H1 (cell line): ENCODE results near the gene LGR4. TPM values are rescaled to one million over a fixed set of nuclear protein-coding genes. Genes with fewer than 3 reads are reported as not detected.

Experiments used
- CTCF ChIA-PET: fragments of 300-600 bp; sonication (Branson Sonifier 250); formaldehyde crosslinking; loops from one replicate; lab custom pipeline; 2021; ENCODE audit not compliant: partially characterized antibody; lab: Charles Lee
- POLR2A ChIA-PET: fragments of 300-600 bp; sonication (Branson Sonifier 250); formaldehyde crosslinking; loops from one replicate; lab custom pipeline; 2021; ENCODE audit warnings: inconsistent platforms; ENCODE audit not compliant: partially characterized antibody; lab: Charles Lee
- DNase-seq, 2 experiments: peaks; one replicate each; pipeline versions ENCODE4 v3.0.0 to v3.0.0-alpha.2; 2010 to 2022; ENCODE audit warnings: low spot score in 2 of 2, low read depth in 1 of 2, mixed read lengths in 1 of 2
- FAIRE-seq: peaks from 2 replicates; lab custom pipeline; 2011; peaks lifted over from hg19 to GRCh38; lab: Jason Lieb, UNC
- H2AFZ ChIP-seq: 2 replicates; pipeline ENCODE4 v1.8.1; 2012; ENCODE audit warnings: low read length, inconsistent platforms
- H2AK5ac ChIP-seq: 2 replicates; pipeline ENCODE4 v1.6.1; 2013; ENCODE audit warnings: low read depth, low read length
- H2BK120ac ChIP-seq: replicated peaks from 2 replicates; pipeline ENCODE3; 2013; ENCODE audit warnings: low read depth, low read length, inconsistent platforms
- H2BK12ac ChIP-seq: 2 replicates; pipeline ENCODE4 v1.6.1; 2013; ENCODE audit warnings: low read depth, low read length
- H2BK15ac ChIP-seq: 2 replicates; pipeline ENCODE4 v1.6.1; 2013; ENCODE audit warnings: low read length
- H2BK20ac ChIP-seq: 2 replicates; pipeline ENCODE4 v1.6.1; 2013; ENCODE audit warnings: low read length
- H2BK5ac ChIP-seq: 2 replicates; pipeline ENCODE4 v1.6.1; 2013; ENCODE audit warnings: low read depth, low read length
- H3K14ac ChIP-seq: 2 replicates; pipeline ENCODE4 v1.6.1; 2013; ENCODE audit warnings: inconsistent platforms; ENCODE audit not compliant: insufficient read length
- H3K18ac ChIP-seq: 2 replicates; pipeline ENCODE4 v1.6.1; 2013; ENCODE audit warnings: low read length; ENCODE audit errors: extremely low read depth
- H3K23ac ChIP-seq: 2 replicates; pipeline ENCODE4 v1.6.1; 2013; ENCODE audit warnings: inconsistent platforms; ENCODE audit not compliant: insufficient read length
- H3K23me2 ChIP-seq: 2 replicates; pipeline ENCODE4 v1.6.1; 2013; ENCODE audit warnings: low read depth, low read length
- H3K27ac ChIP-seq: 2 replicates; pipeline ENCODE4 v1.6.1; 2011; ENCODE audit warnings: low read depth, low read length, inconsistent platforms
- H3K27me3 ChIP-seq, 4 experiments: replicated peaks in 1 of 4; 1 replicate in 1 of 4; 2 replicates in 3 of 4; pipeline versions ENCODE4 v1.6.1 to v1.8.1; 2011 to 2013; ENCODE audit warnings: low read length in 3 of 4, mild to moderate bottlenecking in 3 of 4, inconsistent platforms in 2 of 4, mixed read lengths in 2 of 4, moderate library complexity in 1 of 4; ENCODE audit not compliant: control insufficient read depth in 3 of 4, insufficient read depth in 3 of 4; ENCODE audit errors: extremely low read depth in 1 of 4
- H3K36me3 ChIP-seq, 4 experiments: 2 replicates each; pipeline versions ENCODE4 v1.6.1 to v1.8.1; 2011 to 2013; ENCODE audit warnings: mild to moderate bottlenecking in 4 of 4, low read length in 3 of 4, moderate library complexity in 2 of 4, control low read depth in 1 of 4, inconsistent platforms in 1 of 4; ENCODE audit not compliant: insufficient read depth in 4 of 4, control insufficient read depth in 2 of 4
- H3K4ac ChIP-seq: replicated peaks from 2 replicates; pipeline ENCODE3; 2013; ENCODE audit warnings: low read length, low read depth, mixed read lengths, inconsistent platforms; ENCODE audit not compliant: insufficient read length
- H3K4me1 ChIP-seq, 4 experiments: replicated peaks in 1 of 4; 1 replicate in 1 of 4; 2 replicates in 3 of 4; pipeline versions ENCODE4 v1.6.1 to v1.8.1; 2011 to 2013; ENCODE audit warnings: low read length in 3 of 4, inconsistent platforms in 2 of 4, mixed read lengths in 1 of 4; ENCODE audit not compliant: insufficient read depth in 4 of 4, control insufficient read depth in 3 of 4
- H3K4me2 ChIP-seq, 2 experiments: 2 replicates each; pipeline versions ENCODE4 v1.6.1 to v1.8.1; 2011 to 2013; ENCODE audit warnings: low read depth in 2 of 2, low read length in 2 of 2, control low read depth in 1 of 2, inconsistent platforms in 1 of 2, mild to moderate bottlenecking in 1 of 2; ENCODE audit not compliant: insufficient read depth in 1 of 2
- H3K4me3 ChIP-seq, 4 experiments: fragments of 200-600, 300-600 bp in 1 of 4; sonication (generic), shearing (Covaris generic), sonication (Bioruptor Twin) in 1 of 4; 2 replicates each; pipeline versions ENCODE4 v1.5.1 to v1.8.1; 2011 to 2016; ENCODE audit warnings: low read length in 4 of 4, low read depth in 3 of 4, control low read depth in 2 of 4, inconsistent platforms in 2 of 4, mild to moderate bottlenecking in 2 of 4, mixed read lengths in 1 of 4, moderate library complexity in 1 of 4; ENCODE audit not compliant: insufficient read depth in 2 of 4; ENCODE audit errors: extremely low read depth in 1 of 4
- H3K56ac ChIP-seq: replicated peaks from 2 replicates; pipeline ENCODE3; 2013; ENCODE audit warnings: low read depth, mild to moderate bottlenecking, mixed read lengths, low read length, inconsistent platforms; ENCODE audit not compliant: insufficient read length
- H3K79me1 ChIP-seq: 2 replicates; pipeline ENCODE4 v1.6.1; 2013; ENCODE audit warnings: low read depth, low read length, control low read depth
- H3K79me2 ChIP-seq, 2 experiments: 2 replicates each; pipeline versions ENCODE4 v1.6.1 to v1.8.1; 2012 to 2013; ENCODE audit warnings: low read length in 2 of 2, mild to moderate bottlenecking in 2 of 2, inconsistent platforms in 1 of 2; ENCODE audit not compliant: insufficient read depth in 2 of 2, control insufficient read depth in 1 of 2
- H3K9ac ChIP-seq, 4 experiments: replicated peaks in 1 of 4; 1 replicate in 1 of 4; 2 replicates in 3 of 4; pipeline versions ENCODE4 v1.6.1 to v1.8.1; 2011 to 2013; ENCODE audit warnings: low read depth in 3 of 4, low read length in 3 of 4, control low read depth in 2 of 4, mild to moderate bottlenecking in 2 of 4, moderate library complexity in 2 of 4, inconsistent platforms in 1 of 4; ENCODE audit errors: extremely low read depth in 1 of 4
- H3K9me3 ChIP-seq, 2 experiments: 2 replicates each; pipeline versions ENCODE4 v1.6.1 to v1.8.1; 2012 to 2013; ENCODE audit warnings: mild to moderate bottlenecking in 2 of 2, moderate library complexity in 2 of 2, control low read depth in 1 of 2, inconsistent platforms in 1 of 2, low read depth in 1 of 2, low read length in 1 of 2, mixed read lengths in 1 of 2; ENCODE audit not compliant: insufficient read depth in 2 of 2
- H4K20me1 ChIP-seq, 2 experiments: replicated peaks in 1 of 2; 2 replicates each; pipeline versions ENCODE3 to v1.8.1; 2011 to 2013; ENCODE audit warnings: inconsistent platforms in 2 of 2, low read length in 2 of 2, mild to moderate bottlenecking in 1 of 2; ENCODE audit not compliant: insufficient read depth in 2 of 2, control insufficient read depth in 1 of 2
- H4K5ac ChIP-seq: 2 replicates; pipeline ENCODE4 v1.6.1; 2013; ENCODE audit warnings: low read length, low read depth, mixed read lengths, inconsistent platforms; ENCODE audit not compliant: insufficient read length
- H4K8ac ChIP-seq: 2 replicates; pipeline ENCODE4 v1.8.0; 2013; ENCODE audit warnings: mild to moderate bottlenecking, moderate library complexity, low read length, inconsistent platforms; ENCODE audit not compliant: insufficient read depth; ENCODE audit errors: extremely low read depth
- H4K91ac ChIP-seq: replicated peaks from 2 replicates; pipeline ENCODE3; 2013; ENCODE audit warnings: low read length, mixed read lengths, inconsistent platforms; ENCODE audit not compliant: insufficient read length
- CTBP2 ChIP-seq: IDR thresholded peaks from 2 replicates; pipeline ENCODE4 v1.7.0; 2011; ENCODE audit warnings: borderline replicate concordance, mild to moderate bottlenecking, moderate library complexity, mixed read lengths, low read length; ENCODE audit not compliant: insufficient read depth, insufficient read length
- MAFK ChIP-seq: IDR thresholded peaks from 2 replicates; pipeline ENCODE4 v1.6.1; 2012; ENCODE audit warnings: low read depth, mild to moderate bottlenecking, improper control_type of control experiment, low read length
- RFX5 ChIP-seq: IDR thresholded peaks from 2 replicates; pipeline ENCODE4 v1.6.1; 2011; ENCODE audit warnings: low read depth, low read length, improper control_type of control experiment, borderline replicate concordance
- polyA plus RNA-seq, 7 experiments: library from polyadenylated mRNA; depleted of rRNA in 3 of 7; stranded (reverse) in 5 of 7; unstranded in 2 of 7; fragments of >200 nt in 5 of 7; fragments of 200-250 nt in 2 of 7; gene quantifications; 1 replicate in 5 of 7; 2 replicates in 1 of 7; 4 replicates in 1 of 7; pipeline versions ENCODE4 v1.2.1 to v1.2.3, GENCODE V29; 2011 to 2013; ENCODE audit warnings: missing spikeins in 2 of 7, mixed read lengths in 2 of 7
- total RNA-seq: library from RNA; stranded (reverse); fragmentation: NEBNext Ultra II Directional; extraction: Animal tissue kit (Norgen Biotek cat#: 25700); gene quantifications from 2 replicates; pipeline ENCODE4 v1.2.1, GENCODE V29; 2021

LGR4 gene
- total and polyA plus RNA-seq, 2 of the 8 experiments (the other 6 are each of a cell fraction or from before 2014, with no cell fraction given) = 26.6 to 61.7 TPM

DNA sequence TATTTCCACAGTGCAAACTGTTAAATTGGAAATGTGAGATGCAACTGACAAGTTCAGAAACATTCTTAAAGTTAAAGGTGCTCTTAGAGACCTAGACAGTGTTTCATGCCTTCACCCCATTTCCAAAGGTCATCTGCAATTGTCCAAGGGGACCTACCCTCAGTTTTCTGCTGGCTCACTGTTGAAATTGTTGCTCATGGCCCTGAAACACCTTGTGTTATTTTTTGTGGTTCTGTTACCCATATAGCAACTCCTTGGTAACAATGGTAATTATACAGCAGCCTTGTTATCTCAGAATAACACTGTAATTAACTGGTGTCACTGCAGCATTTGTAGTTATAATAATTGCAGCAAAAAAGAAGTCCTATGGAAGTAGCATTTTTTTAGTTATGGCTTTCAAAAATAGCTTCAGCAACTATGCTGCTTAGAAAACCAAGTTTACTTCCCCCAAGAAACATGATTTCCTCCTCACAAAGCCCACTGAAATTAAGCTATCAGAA, 60.3 kb downstream of the LGR4 start:
- Histone ChIP-seq H3K18ac (no peak overlapping the region), H3K56ac (no peak overlapping the region), H3K27me3 (no peaks in the 10 kb centered on the region), H3K36me3 (peaks cover 0 to 38% (median 1%) of the 10 kb centered on the region in 4 experiments; a peak in 2 of 8 replicates), H2BK15ac (no peak overlapping the region), H2AFZ (no peak overlapping the region), H3K79me1 (peaks cover 3% of the 10 kb centered on the region; the same call in 1 of the 2 replicates), H3K27ac (no peak overlapping the region), H3K4ac (no peak overlapping the region), H3K9me3 (no peaks in the 10 kb centered on the region), H2BK20ac (no peak overlapping the region), H3K9ac (no peak overlapping the region), H3K4me1 (peaks cover 0 to 7% (median 2%) of the 10 kb centered on the region in 4 experiments; a peak in 2 of 7 replicates), H4K8ac (no peak overlapping the region), H4K20me1 (peaks cover 5 to 7% of the 10 kb centered on the region in 2 experiments), H3K4me2 (no peak overlapping the region), H4K5ac (no peak overlapping the region), H2AK5ac (no peak overlapping the region), H3K4me3 (no peak overlapping the region), H3K14ac (no peak overlapping the region), H2BK5ac (no peak overlapping the region), H4K91ac (no peak overlapping the region), H2BK120ac (no peak overlapping the region), H2BK12ac (no peak overlapping the region), H3K79me2 (peaks cover 0 to 70% of the 10 kb centered on the region in 2 experiments; a peak in 3 of 4 replicates), H3K23me2 (no peaks in the 10 kb centered on the region), H3K23ac (no peak overlapping the region)
- POLR2A ChIA-PET = interaction anchor here (1.2 to 1.4 kb wide), 2 partner anchors 12 to 18 kb away, joined by 3 read pairs; no protein-coding TSS in a partner anchor
- no peak for FAIRE-seq
- DNase-seq = no peak
- CTCF ChIA-PET = interaction anchor here (1.2 to 1.3 kb wide), 3 partner anchors 10 to 74 kb away, joined by 3 to 4 read pairs (median 3); no protein-coding TSS in a partner anchor
- TF ChIP-seq RFX5 (no peak), MAFK (no peak), CTBP2 (no peak)
